ENCODE results near the gene DSCAM. TPM values are rescaled to one million over a fixed set of nuclear protein-coding genes. Genes with fewer than 3 reads are reported as not detected.

Gene DSCAM
- total and polyA plus RNA-seq, 12 donors: under 0.01 to 0.11 (median 0.07) TPM; not detected in 5

- H3K4me1 ChIP-seq (replicated peaks in 1 of 2): no peaks in the 10 kb centered on the region
- no peaks in the 10 kb centered on the region for H3K27me3 ChIP-seq
- no peak for TF ChIP-seq POLR2A (IDR thresholded peaks at IDR 0.05)
- no peaks in the 10 kb centered on the region for H3K36me3 ChIP-seq (replicated peaks in 1 of 2)
- WGBS, 4 donors: 48 to 52% (median 51%) methylated on average over 3 of the region's 3 CpGs
- no peak overlapping the region for H3K27ac ChIP-seq
- intact Hi-C loops (cut with DNase I): no loop called here
- no peaks in the 10 kb centered on the region for H3K9me3 ChIP-seq (replicated peaks in 1 of 3)
- no peak overlapping the region for H3K4me3 ChIP-seq
- DNase-seq: no peak
Measured at GRCh38 chr21:40016234-40016633, 830.7 kb downstream of the DSCAM start.

- H3K4me1 ChIP-seq (replicated peaks in 1 of 2): no peaks in the 10 kb centered on the region
- no peak overlapping the region for H3K27ac ChIP-seq
- H3K36me3 ChIP-seq (replicated peaks in 1 of 2): no peaks in the 10 kb centered on the region
- H3K4me3 ChIP-seq: no peak overlapping the region
- 85 to 88% (median 86%) methylated on average over 3 of the region's 3 CpGs for WGBS, 4 donors
- TF ChIP-seq POLR2A (IDR thresholded peaks at IDR 0.05): no peak
- TF ChIP-seq, protein P1, sequence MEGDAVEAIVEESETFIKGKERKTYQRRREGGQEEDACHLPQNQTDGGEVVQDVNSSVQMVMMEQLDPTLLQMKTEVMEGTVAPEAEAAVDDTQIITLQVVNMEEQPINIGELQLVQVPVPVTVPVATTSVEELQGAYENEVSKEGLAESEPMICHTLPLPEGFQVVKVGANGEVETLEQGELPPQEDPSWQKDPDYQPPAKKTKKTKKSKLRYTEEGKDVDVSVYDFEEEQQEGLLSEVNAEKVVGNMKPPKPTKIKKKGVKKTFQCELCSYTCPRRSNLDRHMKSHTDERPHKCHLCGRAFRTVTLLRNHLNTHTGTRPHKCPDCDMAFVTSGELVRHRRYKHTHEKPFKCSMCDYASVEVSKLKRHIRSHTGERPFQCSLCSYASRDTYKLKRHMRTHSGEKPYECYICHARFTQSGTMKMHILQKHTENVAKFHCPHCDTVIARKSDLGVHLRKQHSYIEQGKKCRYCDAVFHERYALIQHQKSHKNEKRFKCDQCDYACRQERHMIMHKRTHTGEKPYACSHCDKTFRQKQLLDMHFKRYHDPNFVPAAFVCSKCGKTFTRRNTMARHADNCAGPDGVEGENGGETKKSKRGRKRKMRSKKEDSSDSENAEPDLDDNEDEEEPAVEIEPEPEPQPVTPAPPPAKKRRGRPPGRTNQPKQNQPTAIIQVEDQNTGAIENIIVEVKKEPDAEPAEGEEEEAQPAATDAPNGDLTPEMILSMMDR (IDR thresholded peaks at IDR 0.05): no peak
- no peaks in the 10 kb centered on the region for H3K9me3 ChIP-seq (replicated peaks in 1 of 3)
- DNase-seq: peak in 1 of 7 donors; percentile 31
- intact Hi-C loops (cut with DNase I): no loop called here
- no peaks in the 10 kb centered on the region for H3K27me3 ChIP-seq
Measured at GRCh38 chr21:40015818-40016217, 831.1 kb downstream of the DSCAM start.

GRCh38 chr21:40014394-40014793 lies 832.6 kb downstream of the DSCAM start:
- Histone ChIP-seq H3K36me3 (replicated peaks in 1 of 2) (no peaks in the 10 kb centered on the region), H3K27ac (no peak overlapping the region), H3K4me3 (no peak overlapping the region), H3K4me1 (replicated peaks in 1 of 2) (no peaks in the 10 kb centered on the region), H3K27me3 (no peaks in the 10 kb centered on the region), H3K9me3 (replicated peaks in 1 of 3) (no peaks in the 10 kb centered on the region)
- TF ChIP-seq, protein P1 (IDR thresholded peaks at IDR 0.05): no peak
- no peak for TF ChIP-seq POLR2A (IDR thresholded peaks at IDR 0.05)
- peak in 1 of 7 donors; percentile 29 for DNase-seq
- intact Hi-C loops (cut with DNase I): no loop called here
- WGBS, 4 donors: 84 to 98% (median 88%) methylated on average over 9 of the region's 9 CpGs

DNA sequence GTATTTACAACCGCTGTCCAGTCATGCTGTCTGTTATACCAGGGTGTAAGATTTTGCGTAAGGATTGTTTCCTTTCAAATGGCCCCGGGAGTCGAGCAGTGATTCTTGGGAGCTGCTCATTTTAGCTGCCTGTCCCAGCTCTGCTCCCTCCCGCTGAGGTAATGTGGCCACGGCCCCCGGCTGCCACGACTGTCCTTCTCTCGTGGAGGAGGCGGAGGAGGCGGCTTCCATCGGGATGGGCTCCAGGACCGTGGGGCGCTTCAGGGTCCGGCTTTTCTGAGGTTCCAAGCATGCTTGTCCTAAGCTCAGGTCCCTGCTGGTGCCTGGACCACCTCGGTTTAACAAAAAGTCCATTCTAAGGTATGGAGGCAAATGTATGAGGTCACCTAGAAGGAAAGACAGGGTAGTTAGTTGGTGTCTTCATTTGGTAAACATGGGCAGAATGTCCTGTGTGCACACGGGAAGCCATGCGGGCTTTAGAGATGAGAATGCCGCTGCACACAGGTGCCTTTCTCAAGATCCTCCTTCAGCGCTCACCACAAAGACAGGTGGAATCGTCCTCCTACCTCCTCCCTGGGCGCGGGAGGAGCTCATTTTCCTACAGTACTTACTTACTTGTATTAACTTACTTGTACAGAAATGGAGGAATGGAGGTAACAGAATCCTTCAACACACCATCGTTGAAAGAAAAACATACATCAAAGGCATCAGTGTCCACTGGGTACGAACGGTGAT lies 833.8 kb downstream of the DSCAM start:
- Histone ChIP-seq H3K36me3 (replicated peaks in 1 of 2) (no peaks in the 10 kb centered on the region), H3K27me3 (no peaks in the 10 kb centered on the region), H3K4me3 (no peak overlapping the region), H3K9me3 (replicated peaks in 1 of 3) (no peaks in the 10 kb centered on the region), H3K27ac (no peak overlapping the region), H3K4me1 (replicated peaks in 1 of 2) (no peaks in the 10 kb centered on the region)
- intact Hi-C loops (cut with DNase I): no loop called here
- TF ChIP-seq POLR2A (IDR thresholded peaks at IDR 0.05): no peak
- TF ChIP-seq, protein P1 (IDR thresholded peaks at IDR 0.05): no peak
- WGBS, 4 donors: 88 to 94% (median 93%) methylated on average over 25 to 26 of the region's 26 CpGs
- DNase-seq: no peak

- Histone ChIP-seq H3K27me3 (no peaks in the 10 kb centered on the region), H3K9me3 (replicated peaks in 1 of 3) (no peaks in the 10 kb centered on the region), H3K27ac (no peak overlapping the region), H3K36me3 (replicated peaks in 1 of 2) (no peaks in the 10 kb centered on the region), H3K4me3 (no peak overlapping the region), H3K4me1 (replicated peaks in 1 of 2) (no peaks in the 10 kb centered on the region)
- 74 to 77% (median 74%) methylated on average over 1 of the region's 1 CpG for WGBS, 4 donors
- TF ChIP-seq, protein P1 (IDR thresholded peaks at IDR 0.05): no peak
- TF ChIP-seq POLR2A (IDR thresholded peaks at IDR 0.05): no peak
- intact Hi-C loops (cut with DNase I): no loop called here
- no peak for DNase-seq
Measured at GRCh38 chr21:40011371-40011770, 835.6 kb downstream of the DSCAM start.
